HEK293T (cell line): ENCODE results near the gene SLC22A14.

Experiments used
- BHLHE40 ChIP-seq: fragments of 450-650 bp; IDR thresholded peaks from 2 replicates; pipeline ENCODE4 v1.6.1; 2016; ENCODE audit warnings: mild to moderate bottlenecking, moderate library complexity, borderline replicate concordance
- TARDBP ChIP-seq: fragments of 450-650 bp; IDR thresholded peaks from 2 replicates; pipeline ENCODE4 v1.6.1; 2016

DNA sequence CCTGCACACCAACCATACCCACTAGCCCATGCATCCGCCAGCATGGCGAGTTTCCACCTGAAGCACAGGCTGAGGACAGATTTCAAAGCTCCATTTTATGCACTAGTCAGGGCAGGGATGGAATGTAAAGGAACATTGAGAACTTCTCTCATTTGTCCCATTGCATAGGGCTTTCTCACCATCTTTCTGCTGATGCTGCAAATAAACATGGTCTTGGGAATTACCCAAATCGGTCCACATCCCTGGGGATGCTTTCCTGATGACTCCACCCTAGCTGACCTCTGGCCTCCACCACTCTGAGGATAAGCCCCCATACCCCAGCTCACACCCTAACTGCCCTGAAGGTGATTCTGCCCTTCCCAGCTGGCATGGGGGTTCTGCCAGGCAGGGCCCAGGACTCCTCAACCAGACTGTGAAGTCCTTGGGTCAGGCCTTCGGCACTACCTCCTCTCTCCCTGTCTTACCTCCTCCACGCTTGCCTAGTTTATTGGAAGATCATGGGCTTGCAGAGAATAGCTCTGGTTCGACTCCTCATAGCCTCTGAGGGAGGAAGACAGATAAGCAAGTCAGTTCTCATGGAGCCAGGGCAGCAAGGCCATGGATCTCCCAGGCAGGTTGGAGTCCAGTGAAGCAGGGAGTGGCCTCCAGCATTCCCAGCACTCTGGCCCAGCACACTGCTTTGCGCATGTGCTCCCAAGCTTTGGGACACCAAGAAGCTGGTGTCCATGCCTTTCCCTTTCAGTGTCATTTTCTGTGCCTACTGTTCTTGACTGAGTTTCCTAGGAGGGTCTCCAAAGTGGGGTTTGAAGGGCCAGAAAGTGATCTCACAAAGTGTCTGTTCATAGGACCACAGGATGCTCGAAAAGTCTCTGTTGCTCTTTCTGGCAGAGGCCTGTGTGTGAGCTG, 36.9 kb downstream of the SLC22A14 start:
- TF ChIP-seq BHLHE40 (no peak), TARDBP (no peak)
